Endothelial cell of umbilical vein (primary cell): Measurements from ENCODE around the gene CST3.

Experiments used
- EZH2 ChIP-seq: IDR thresholded peaks from 2 replicates; pipeline ENCODE4 v1.6.1; 2012; ENCODE audit warnings: borderline replicate concordance, low read depth, mild to moderate bottlenecking, moderate library complexity, low read length, inconsistent platforms; ENCODE audit not compliant: severe bottlenecking
- GATA2 ChIP-seq: IDR thresholded peaks from 2 replicates; pipeline ENCODE4 v1.7.0; 2011; ENCODE audit warnings: low read depth, mild to moderate bottlenecking, moderate library complexity, mixed read lengths, low read length; ENCODE audit not compliant: insufficient read length, insufficient read depth
- MYC ChIP-seq: IDR thresholded peaks from one replicate; pipeline ENCODE4 v1.6.1; 2011; ENCODE audit warnings: mild to moderate bottlenecking, low read depth, low read length
- POLR2A ChIP-seq: IDR thresholded peaks from 2 replicates; pipeline ENCODE4 v1.6.1; 2012; ENCODE audit warnings: low read depth, mild to moderate bottlenecking, control low read depth, low read length
- POLR2AphosphoS5 ChIP-seq: IDR thresholded peaks from 2 replicates; pipeline ENCODE4 v1.6.1; 2012; ENCODE audit warnings: low read depth, mild to moderate bottlenecking, control low read depth, low read length, moderate library complexity; ENCODE audit not compliant: insufficient read depth
- TF ChIP-seq, protein P1 (sequence below), 2 donors: IDR thresholded peaks; 1 replicate in 1 of 2; 2 replicates in 1 of 2; pipeline ENCODE4 v1.5.1; 2011; ENCODE audit warnings: low read length in 2 of 2, mild to moderate bottlenecking in 2 of 2, moderate library complexity in 2 of 2, control low read depth in 1 of 2, inconsistent platforms in 1 of 2, low read depth in 1 of 2; ENCODE audit not compliant: insufficient read depth in 1 of 2; ENCODE audit errors: extremely low read depth in 1 of 2

DNA sequence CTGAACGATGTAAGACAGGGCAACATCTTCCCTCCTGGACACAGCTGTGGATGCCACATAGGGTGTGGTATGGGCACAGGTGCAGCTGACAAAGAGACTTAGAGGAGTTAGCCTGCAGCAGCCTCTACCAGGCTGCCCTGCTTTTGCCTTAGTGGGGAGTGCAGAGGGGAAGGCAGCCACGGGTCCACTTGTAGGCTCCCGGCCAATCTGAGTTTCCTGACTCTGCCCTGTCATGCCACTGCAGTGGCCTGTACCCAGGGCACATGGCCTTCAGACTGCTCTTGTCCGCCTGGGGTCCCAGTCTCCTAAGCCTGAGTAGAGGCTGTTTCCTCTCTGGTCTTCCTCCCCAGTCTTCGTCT is 52.3 kb downstream of the CST3 start:
- TF ChIP-seq, protein P1, sequence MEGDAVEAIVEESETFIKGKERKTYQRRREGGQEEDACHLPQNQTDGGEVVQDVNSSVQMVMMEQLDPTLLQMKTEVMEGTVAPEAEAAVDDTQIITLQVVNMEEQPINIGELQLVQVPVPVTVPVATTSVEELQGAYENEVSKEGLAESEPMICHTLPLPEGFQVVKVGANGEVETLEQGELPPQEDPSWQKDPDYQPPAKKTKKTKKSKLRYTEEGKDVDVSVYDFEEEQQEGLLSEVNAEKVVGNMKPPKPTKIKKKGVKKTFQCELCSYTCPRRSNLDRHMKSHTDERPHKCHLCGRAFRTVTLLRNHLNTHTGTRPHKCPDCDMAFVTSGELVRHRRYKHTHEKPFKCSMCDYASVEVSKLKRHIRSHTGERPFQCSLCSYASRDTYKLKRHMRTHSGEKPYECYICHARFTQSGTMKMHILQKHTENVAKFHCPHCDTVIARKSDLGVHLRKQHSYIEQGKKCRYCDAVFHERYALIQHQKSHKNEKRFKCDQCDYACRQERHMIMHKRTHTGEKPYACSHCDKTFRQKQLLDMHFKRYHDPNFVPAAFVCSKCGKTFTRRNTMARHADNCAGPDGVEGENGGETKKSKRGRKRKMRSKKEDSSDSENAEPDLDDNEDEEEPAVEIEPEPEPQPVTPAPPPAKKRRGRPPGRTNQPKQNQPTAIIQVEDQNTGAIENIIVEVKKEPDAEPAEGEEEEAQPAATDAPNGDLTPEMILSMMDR (IDR thresholded peaks at IDR 0.05; ENCODE audit: extremely low read depth in 1 of 2, insufficient read depth in 1 of 2, low read depth in 1 of 2, low read length in 2 of 2) = no peak
- TF ChIP-seq POLR2A (no peak), EZH2 (no peak), POLR2AphosphoS5 (no peak), MYC (no peak), GATA2 (no peak)
